ENCODE data around the gene RETREG3.

DNA sequence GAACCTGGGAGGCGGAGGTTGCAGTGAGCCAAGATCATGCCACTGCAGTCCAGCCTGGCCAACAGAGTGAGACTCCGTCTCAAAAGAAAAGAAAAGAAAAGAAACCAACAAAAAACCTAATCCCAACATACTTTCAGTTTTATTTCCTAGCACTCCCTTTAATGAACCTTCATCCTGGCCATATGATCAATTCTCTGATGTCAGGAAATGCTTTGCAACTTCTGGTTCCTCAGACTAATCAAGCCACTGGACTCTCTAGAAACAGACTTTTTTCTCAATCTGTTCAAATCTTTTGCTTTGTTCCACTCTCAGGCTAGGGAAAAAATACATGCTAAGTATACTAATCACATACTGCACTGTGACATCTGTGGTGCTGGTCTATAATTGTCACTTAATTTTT, 18.3 kb downstream of the RETREG3 start:
- TF ChIP-seq, protein P1, sequence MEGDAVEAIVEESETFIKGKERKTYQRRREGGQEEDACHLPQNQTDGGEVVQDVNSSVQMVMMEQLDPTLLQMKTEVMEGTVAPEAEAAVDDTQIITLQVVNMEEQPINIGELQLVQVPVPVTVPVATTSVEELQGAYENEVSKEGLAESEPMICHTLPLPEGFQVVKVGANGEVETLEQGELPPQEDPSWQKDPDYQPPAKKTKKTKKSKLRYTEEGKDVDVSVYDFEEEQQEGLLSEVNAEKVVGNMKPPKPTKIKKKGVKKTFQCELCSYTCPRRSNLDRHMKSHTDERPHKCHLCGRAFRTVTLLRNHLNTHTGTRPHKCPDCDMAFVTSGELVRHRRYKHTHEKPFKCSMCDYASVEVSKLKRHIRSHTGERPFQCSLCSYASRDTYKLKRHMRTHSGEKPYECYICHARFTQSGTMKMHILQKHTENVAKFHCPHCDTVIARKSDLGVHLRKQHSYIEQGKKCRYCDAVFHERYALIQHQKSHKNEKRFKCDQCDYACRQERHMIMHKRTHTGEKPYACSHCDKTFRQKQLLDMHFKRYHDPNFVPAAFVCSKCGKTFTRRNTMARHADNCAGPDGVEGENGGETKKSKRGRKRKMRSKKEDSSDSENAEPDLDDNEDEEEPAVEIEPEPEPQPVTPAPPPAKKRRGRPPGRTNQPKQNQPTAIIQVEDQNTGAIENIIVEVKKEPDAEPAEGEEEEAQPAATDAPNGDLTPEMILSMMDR (IDR thresholded peaks at IDR 0.05) = no peak
- no peak for TF ChIP-seq POLR2A (IDR thresholded peaks at IDR 0.05)

All from body of pancreas (tissue), 4 donors.